HepG2 (cell line): ENCODE data around the gene BLOC1S2. TPM values are rescaled to one million over a fixed set of nuclear protein-coding genes. Genes with fewer than 3 reads are reported as not detected.
"Not testable (repeated sequence)": the region's sequence is repeated elsewhere in the genome, so short reads cannot be mapped to it uniquely, and the experiment has no call there.

Experiments used
- ARID4A ChIP-seq: sonication (generic); formaldehyde crosslinking; IDR thresholded peaks from 2 replicates; pipeline ENCODE4 v1.5.0; 2020; ENCODE audit warnings: mild to moderate bottlenecking, missing genetic modification reagents, borderline replicate concordance
- HMG20A ChIP-seq: IDR thresholded peaks from 2 replicates; pipeline ENCODE4 v1.6.1; 2016; ENCODE audit warnings: borderline replicate concordance
- PATZ1 ChIP-seq: sonication (generic); formaldehyde crosslinking; IDR thresholded peaks from 2 replicates; pipeline ENCODE4 v1.4.0; 2020; ENCODE audit warnings: missing genetic modification reagents
- PHF21A ChIP-seq: sonication (generic); formaldehyde crosslinking; IDR thresholded peaks from 2 replicates; pipeline ENCODE4 v1.5.0; 2020; ENCODE audit warnings: mild to moderate bottlenecking, missing genetic modification reagents
- RARA ChIP-seq: IDR thresholded peaks from 2 replicates; pipeline ENCODE4 v1.6.1; 2016; ENCODE audit warnings: missing genetic modification reagents, missing compliant biosample characterization
- SKI ChIP-seq: fragments of 450-650 bp; IDR thresholded peaks from one replicate; pipeline ENCODE4 v1.6.1; 2018; ENCODE audit warnings: mild to moderate bottlenecking; ENCODE audit not compliant: partially characterized antibody
- SOX13 ChIP-seq, 3 experiments: fragments of 450-650 bp in 1 of 3; sonication (generic) in 1 of 3; formaldehyde crosslinking in 1 of 3; IDR thresholded peaks in 2 of 3; conservative IDR thresholded peaks in 1 of 3; 2 replicates each; pipeline versions ENCODE4 v1.5.0 to v1.6.1; 2016 to 2020; ENCODE audit warnings: antibody characterized with exemption in 1 of 3, mild to moderate bottlenecking in 1 of 3, missing compliant biosample characterization in 1 of 3, missing genetic modification reagents in 1 of 3, moderate library complexity in 1 of 3
- SOX6 ChIP-seq, 2 experiments: fragments of 450-650 bp in 1 of 2; sonication (generic) in 1 of 2; formaldehyde crosslinking in 1 of 2; IDR thresholded peaks; 2 replicates each; pipeline versions ENCODE4 v1.4.0 to v1.6.1; 2017 to 2020; ENCODE audit warnings: antibody characterized with exemption in 1 of 2, mild to moderate bottlenecking in 1 of 2, missing genetic modification reagents in 1 of 2
- polyA plus RNA-seq, 8 experiments: library from polyadenylated mRNA; depleted of rRNA in 3 of 8; stranded (reverse) in 7 of 8; unstranded in 1 of 8; fragments of >200 nt; fragmentation: Illumina TruSeq in 4 of 8; extraction: Trizol in 4 of 8; gene quantifications; 2 replicates each; pipeline versions ENCODE4 v1.2.1 to v1.2.3, GENCODE V29; 2011 to 2016; ENCODE audit warnings: low read depth in 4 of 8, missing spikeins in 1 of 8, mixed read lengths in 1 of 8; ENCODE audit not compliant: insufficient read depth in 1 of 8
- total RNA-seq, 5 experiments: library from RNA; depleted of rRNA; stranded (reverse); fragments of >200 nt; fragmentation: Illumina TruSeq; extraction: Trizol; gene quantifications; 2 replicates each; pipeline ENCODE4 v1.2.3, GENCODE V29; 2016; ENCODE audit warnings: low read depth in 1 of 5
- TF ChIP-seq, protein P1 (sequence below): sonication (generic); formaldehyde crosslinking; conservative IDR thresholded peaks from 2 replicates; pipeline ENCODE4 v1.4.0; 2020; ENCODE audit warnings: mild to moderate bottlenecking, missing genetic modification reagents, moderate library complexity
- TF ChIP-seq, protein P2 (sequence below): IDR thresholded peaks from 2 replicates; pipeline ENCODE4 v1.4.0; 2020; ENCODE audit warnings: mild to moderate bottlenecking, missing genetic modification reagents

Gene BLOC1S2
- total and polyA plus RNA-seq, 2 of the 13 experiments (the other 11 are each of a cell fraction or from before 2014, with no cell fraction given), result 22.3 to 64.4 TPM

GRCh38 chr10:100301123-100301522, 14.6 kb upstream of the BLOC1S2 start (continued):
- TF ChIP-seq, protein P1, sequence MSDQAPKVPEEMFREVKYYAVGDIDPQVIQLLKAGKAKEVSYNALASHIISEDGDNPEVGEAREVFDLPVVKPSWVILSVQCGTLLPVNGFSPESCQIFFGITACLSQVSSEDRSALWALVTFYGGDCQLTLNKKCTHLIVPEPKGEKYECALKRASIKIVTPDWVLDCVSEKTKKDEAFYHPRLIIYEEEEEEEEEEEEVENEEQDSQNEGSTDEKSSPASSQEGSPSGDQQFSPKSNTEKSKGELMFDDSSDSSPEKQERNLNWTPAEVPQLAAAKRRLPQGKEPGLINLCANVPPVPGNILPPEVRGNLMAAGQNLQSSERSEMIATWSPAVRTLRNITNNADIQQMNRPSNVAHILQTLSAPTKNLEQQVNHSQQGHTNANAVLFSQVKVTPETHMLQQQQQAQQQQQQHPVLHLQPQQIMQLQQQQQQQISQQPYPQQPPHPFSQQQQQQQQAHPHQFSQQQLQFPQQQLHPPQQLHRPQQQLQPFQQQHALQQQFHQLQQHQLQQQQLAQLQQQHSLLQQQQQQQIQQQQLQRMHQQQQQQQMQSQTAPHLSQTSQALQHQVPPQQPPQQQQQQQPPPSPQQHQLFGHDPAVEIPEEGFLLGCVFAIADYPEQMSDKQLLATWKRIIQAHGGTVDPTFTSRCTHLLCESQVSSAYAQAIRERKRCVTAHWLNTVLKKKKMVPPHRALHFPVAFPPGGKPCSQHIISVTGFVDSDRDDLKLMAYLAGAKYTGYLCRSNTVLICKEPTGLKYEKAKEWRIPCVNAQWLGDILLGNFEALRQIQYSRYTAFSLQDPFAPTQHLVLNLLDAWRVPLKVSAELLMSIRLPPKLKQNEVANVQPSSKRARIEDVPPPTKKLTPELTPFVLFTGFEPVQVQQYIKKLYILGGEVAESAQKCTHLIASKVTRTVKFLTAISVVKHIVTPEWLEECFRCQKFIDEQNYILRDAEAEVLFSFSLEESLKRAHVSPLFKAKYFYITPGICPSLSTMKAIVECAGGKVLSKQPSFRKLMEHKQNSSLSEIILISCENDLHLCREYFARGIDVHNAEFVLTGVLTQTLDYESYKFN, result 0 out of 2 replicates have a peak, but pooled peaks have one; percentile 38
- TF ChIP-seq PATZ1 (CRISPR knock-in tag) (peak; percentile 93), SOX13 (IDR thresholded peaks at IDR 0.05) (0 out of 2 replicates have a peak, but pooled peaks have one; percentile 11), SOX13 (CRISPR knock-in tag; conservative IDR thresholded peaks at IDR 0.05 in 1 of 2, IDR thresholded peaks at IDR 0.05 in 1 of 2) (peak in 1 of 2 experiments; percentile 51; a peak in 2 of 4 replicates), RARA (CRISPR knock-in tag) (peak; percentile 88), HMG20A (CRISPR knock-in tag) (peak; percentile 12; the same call in 1 of the 2 replicates), ARID4A (peak; percentile 17; the same call in 1 of the 2 replicates), SKI (peak; percentile 45), PHF21A (CRISPR knock-in tag) (0 out of 2 replicates have a peak, but pooled peaks have one; percentile 31), SOX6 (CRISPR knock-in tag; IDR thresholded peaks at IDR 0.05) (peak; percentile 75)
- TF ChIP-seq, protein P2, sequence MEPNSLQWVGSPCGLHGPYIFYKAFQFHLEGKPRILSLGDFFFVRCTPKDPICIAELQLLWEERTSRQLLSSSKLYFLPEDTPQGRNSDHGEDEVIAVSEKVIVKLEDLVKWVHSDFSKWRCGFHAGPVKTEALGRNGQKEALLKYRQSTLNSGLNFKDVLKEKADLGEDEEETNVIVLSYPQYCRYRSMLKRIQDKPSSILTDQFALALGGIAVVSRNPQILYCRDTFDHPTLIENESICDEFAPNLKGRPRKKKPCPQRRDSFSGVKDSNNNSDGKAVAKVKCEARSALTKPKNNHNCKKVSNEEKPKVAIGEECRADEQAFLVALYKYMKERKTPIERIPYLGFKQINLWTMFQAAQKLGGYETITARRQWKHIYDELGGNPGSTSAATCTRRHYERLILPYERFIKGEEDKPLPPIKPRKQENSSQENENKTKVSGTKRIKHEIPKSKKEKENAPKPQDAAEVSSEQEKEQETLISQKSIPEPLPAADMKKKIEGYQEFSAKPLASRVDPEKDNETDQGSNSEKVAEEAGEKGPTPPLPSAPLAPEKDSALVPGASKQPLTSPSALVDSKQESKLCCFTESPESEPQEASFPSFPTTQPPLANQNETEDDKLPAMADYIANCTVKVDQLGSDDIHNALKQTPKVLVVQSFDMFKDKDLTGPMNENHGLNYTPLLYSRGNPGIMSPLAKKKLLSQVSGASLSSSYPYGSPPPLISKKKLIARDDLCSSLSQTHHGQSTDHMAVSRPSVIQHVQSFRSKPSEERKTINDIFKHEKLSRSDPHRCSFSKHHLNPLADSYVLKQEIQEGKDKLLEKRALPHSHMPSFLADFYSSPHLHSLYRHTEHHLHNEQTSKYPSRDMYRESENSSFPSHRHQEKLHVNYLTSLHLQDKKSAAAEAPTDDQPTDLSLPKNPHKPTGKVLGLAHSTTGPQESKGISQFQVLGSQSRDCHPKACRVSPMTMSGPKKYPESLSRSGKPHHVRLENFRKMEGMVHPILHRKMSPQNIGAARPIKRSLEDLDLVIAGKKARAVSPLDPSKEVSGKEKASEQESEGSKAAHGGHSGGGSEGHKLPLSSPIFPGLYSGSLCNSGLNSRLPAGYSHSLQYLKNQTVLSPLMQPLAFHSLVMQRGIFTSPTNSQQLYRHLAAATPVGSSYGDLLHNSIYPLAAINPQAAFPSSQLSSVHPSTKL (CRISPR knock-in tag), result peak; percentile 66
- TF ChIP-seq SOX6 (IDR thresholded peaks at IDR 0.05), result not testable (repeated sequence)
